ENCODE results near the gene GNAQ. TPM values are rescaled to one million over a fixed set of nuclear protein-coding genes. Genes with fewer than 3 reads are reported as not detected.
"Not testable (repeated sequence)": the region's sequence is repeated elsewhere in the genome, so short reads cannot be mapped to it uniquely, and the experiment has no call there.

Gene GNAQ
- total and polyA plus RNA-seq, 2 of the 4 experiments (the other 2 are of a cell fraction): 23.1 to 50.7 TPM

GRCh38 chr9:77881634-77882033, 150.0 kb downstream of the GNAQ start:
- BruUV-seq (replicated peaks); H4K20me1 ChIP-seq (ENCODE audit: insufficient read depth, low read length); H3K27me3 ChIP-seq (ENCODE audit: control insufficient read depth, insufficient read depth, low read length); H2BK15ac ChIP-seq (ENCODE audit: low read depth, low read length); H3K27ac ChIP-seq (ENCODE audit: insufficient read depth, low read length); H3K4me2 ChIP-seq (ENCODE audit: low read depth, low read length); H3K4me1 ChIP-seq (ENCODE audit: control insufficient read depth, insufficient read depth, low read length); H3K56ac ChIP-seq (ENCODE audit: extremely low read depth, insufficient read depth, low read length); in situ Hi-C loops (cut with MboI; ENCODE audit: low sequenced_read_pairs); H2BK20ac ChIP-seq (ENCODE audit: low read depth, low read length); H3K4ac ChIP-seq (ENCODE audit: low read depth, low read length); DNase-seq; POLR2A ChIA-PET (ENCODE audit: unreplicated experiment); H2AFZ ChIP-seq (replicated peaks; ENCODE audit: low read length, poor library complexity); H3K9ac ChIP-seq (ENCODE audit: low read depth, low read length); dilution Hi-C loops (cut with HindIII; ENCODE audit: low sequenced_read_pairs, unreplicated experiment); H3K23ac ChIP-seq (ENCODE audit: low read depth, low read length); H3K9me3 ChIP-seq (ENCODE audit: control insufficient read depth, insufficient read depth, low read length); H2AK9ac ChIP-seq (replicated peaks; ENCODE audit: low read depth, low read length, poor library complexity); H4K8ac ChIP-seq (ENCODE audit: low read depth in 2 of 2, low read length in 2 of 2); H3K18ac ChIP-seq (ENCODE audit: low read depth, low read length); H2BK120ac ChIP-seq (ENCODE audit: low read depth, low read length); H2AK5ac ChIP-seq (ENCODE audit: low read depth, low read length); H4K5ac ChIP-seq (ENCODE audit: low read depth, low read length); H3K36me3 ChIP-seq (ENCODE audit: control insufficient read depth, insufficient read depth, low read length); ATAC-seq (ENCODE audit: low read depth); H4K91ac ChIP-seq (ENCODE audit: insufficient read depth, low read depth, low read length); H3K14ac ChIP-seq (replicated peaks; ENCODE audit: low read depth, low read length); intact Hi-C loops (cut with micrococcal nuclease); H2BK5ac ChIP-seq (ENCODE audit: low read depth, low read length, poor library complexity, severe bottlenecking); H3K4me3 ChIP-seq (ENCODE audit: insufficient read depth, low read depth, low read length): not testable (repeated sequence)
- CTCF ChIA-PET: interaction anchor here (0.6 kb wide), 1 partner anchor 102 kb away, joined by 7 read pairs; no protein-coding TSS in a partner anchor
- WGBS, 2 experiments (ENCODE audit: extremely low coverage in 2 of 2, insufficient read length in 1 of 2): 50% methylated on average over 2 of the region's 8 CpGs; no CpG with 5 or more reads in 1 of the 2 experiments
- H3K9me1 ChIP-seq (ENCODE audit: insufficient read depth, low read length): peaks cover 10% of the 10 kb centered on the region
- peaks cover 9 to 46% of the 10 kb centered on the region in 2 experiments; a peak in 3 of 4 replicates for H3K79me1 ChIP-seq (ENCODE audit: low read depth in 1 of 2, low read length in 2 of 2)

Data from IMR-90 (cell line).